ENCODE results near the gene PPP6R2.

Gene PPP6R2

DNA sequence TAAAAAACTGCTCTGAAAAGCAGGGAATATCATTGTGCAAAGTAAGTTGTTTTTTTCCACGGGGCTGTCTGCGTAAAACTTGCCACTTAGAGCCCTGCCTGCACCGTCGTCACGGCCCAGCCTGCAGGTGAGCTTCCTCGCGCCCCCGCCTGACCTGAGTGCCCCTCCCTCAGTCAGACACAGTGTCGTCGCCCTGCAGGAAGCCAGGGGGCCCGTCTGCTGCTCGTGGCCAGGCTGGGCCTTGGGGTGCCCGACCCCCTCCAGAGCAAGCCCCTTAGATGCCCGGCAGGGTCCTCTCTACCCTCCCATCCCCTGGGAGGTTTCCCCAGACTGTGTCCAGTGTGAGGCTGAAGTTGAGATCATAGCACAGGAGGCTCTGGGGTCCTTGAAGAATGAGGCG, 100.1 kb downstream of the PPP6R2 start:
- H3K36me3 Mint-ChIP-seq (ENCODE audit: low read depth) = peaks cover 14% of the 10 kb centered on the region
- no peaks in the 10 kb centered on the region for H3K27me3 Mint-ChIP-seq (ENCODE audit: low read depth)
- H3K4me1 Mint-ChIP-seq (ENCODE audit: low read depth) = peaks cover 2% of the 10 kb centered on the region

DNA sequence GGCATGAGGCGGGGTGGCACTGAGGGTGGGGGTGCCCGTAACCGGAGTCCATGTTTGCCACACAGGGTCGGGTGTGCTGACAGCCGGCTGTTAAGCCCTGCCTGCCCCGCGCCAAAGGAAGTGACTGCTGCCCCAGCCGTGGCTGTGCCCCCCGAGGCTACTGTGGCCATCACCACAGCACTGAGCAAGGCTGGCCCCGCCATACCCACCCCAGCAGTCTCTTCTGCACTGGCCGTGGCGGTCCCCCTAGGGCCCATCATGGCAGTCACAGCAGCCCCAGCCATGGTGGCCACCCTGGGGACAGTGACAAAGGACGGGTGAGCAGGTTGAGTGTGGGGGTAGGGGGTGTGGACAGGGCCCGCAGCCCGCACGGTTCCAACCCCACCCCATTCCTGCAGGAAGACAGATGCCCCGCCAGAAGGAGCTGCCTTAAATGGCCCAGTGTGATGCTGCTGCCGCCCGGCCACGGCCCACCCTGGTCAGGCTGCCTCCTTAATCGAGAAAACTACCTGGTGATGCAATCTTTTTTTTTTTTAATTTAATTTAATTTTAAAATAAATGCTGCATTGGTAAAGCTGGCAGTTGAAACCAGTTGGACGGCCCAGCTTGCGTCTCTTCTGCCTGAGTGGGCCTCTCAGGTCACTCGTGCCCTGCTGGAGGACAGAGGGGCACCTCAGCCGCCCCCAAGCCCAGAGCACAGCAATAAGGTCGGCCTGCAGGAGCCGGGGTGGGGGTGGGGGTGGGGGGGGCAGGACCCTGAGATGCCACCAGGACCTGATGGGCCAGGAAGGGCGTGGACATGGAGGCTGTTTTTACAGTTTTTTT, 100.9 kb downstream of the PPP6R2 start:
- H3K27me3 Mint-ChIP-seq (ENCODE audit: low read depth) = no peaks in the 10 kb centered on the region
- H3K27ac Mint-ChIP-seq = no peak overlapping the region
- no peak overlapping the region for H3K4me3 Mint-ChIP-seq
- H3K4me1 Mint-ChIP-seq (ENCODE audit: low read depth) = peaks cover 2% of the 10 kb centered on the region
- peaks cover 21% of the 10 kb centered on the region for H3K36me3 Mint-ChIP-seq (ENCODE audit: low read depth)
- no peaks in the 10 kb centered on the region for H3K9me3 Mint-ChIP-seq

More for the DNA sequence above, 100.1 kb downstream of the PPP6R2 start:
- no peak overlapping the region for H3K4me3 Mint-ChIP-seq
- H3K9me3 Mint-ChIP-seq = no peaks in the 10 kb centered on the region
- H3K27ac Mint-ChIP-seq = peak overlapping the region; percentile 36

DNA sequence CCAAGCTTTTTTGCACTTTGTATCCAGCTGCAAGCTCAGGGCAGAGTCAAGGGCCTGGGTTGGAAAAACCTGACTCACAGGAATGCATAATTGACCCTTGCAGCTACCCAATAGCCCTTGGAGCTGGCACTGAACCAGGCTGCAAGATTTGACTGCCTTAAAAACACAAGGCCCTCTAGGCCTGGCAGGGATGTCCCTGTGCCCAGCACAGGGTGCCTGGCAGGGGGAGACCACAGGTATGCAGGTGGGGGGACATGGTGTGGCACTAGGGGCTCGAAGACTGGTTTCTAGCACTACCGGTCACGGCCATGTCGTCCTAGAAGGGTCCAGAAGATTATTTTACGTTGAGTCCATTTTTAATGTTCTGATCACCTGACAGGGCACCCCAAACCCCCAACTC, 101.5 kb downstream of the PPP6R2 start:
- peaks cover 26% of the 10 kb centered on the region for H3K36me3 Mint-ChIP-seq (ENCODE audit: low read depth)
- H3K27me3 Mint-ChIP-seq (ENCODE audit: low read depth) = no peaks in the 10 kb centered on the region
- H3K4me3 Mint-ChIP-seq = no peak overlapping the region
- peaks cover 2% of the 10 kb centered on the region for H3K4me1 Mint-ChIP-seq (ENCODE audit: low read depth)
- H3K27ac Mint-ChIP-seq = no peak overlapping the region
- no peaks in the 10 kb centered on the region for H3K9me3 Mint-ChIP-seq

DNA sequence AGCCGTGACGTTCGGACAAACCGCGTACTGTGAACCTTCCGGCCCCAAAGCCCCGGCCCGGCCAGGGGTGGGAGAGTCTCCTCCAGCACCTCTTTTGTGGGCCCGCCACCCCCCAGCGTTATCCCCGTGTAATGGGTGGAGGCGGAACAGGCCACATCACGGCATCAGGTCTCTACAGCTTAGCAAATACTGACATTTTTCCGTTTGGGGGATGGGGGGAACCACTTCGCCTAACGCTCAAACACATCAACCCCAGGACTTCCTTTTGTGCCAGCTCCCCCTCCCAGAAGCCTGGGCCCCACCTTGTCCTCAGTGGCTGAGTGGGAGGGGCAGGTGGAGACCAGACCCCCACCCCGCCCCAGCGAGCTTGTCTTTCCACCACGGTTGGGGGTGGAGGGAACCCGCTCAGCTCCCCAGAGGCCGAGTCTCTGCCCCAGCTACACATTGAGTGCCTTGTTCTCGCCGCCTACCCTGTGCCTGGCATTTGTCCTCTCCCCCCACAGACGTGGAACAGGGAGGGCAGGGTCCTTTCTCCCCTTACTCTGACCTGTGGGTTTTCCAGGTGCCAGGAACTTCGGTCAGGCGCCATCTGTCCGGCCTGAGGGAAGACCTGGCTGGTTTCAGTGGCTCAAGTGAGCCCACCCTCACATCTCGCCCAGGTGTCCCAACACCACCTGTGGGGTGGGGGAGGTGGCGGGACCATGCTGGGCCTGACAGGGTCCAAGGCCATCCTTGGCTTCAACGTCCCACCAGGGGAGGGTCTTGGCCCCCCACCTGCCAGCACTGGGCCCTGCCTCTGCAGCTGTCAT, 102.1 kb downstream of the PPP6R2 start:
- no peaks in the 10 kb centered on the region for H3K9me3 Mint-ChIP-seq
- peaks cover 25% of the 10 kb centered on the region for H3K36me3 Mint-ChIP-seq (ENCODE audit: low read depth)
- peaks cover 2% of the 10 kb centered on the region for H3K4me1 Mint-ChIP-seq (ENCODE audit: low read depth)
- no peak overlapping the region for H3K27ac Mint-ChIP-seq
- H3K4me3 Mint-ChIP-seq = no peak overlapping the region
- no peaks in the 10 kb centered on the region for H3K27me3 Mint-ChIP-seq (ENCODE audit: low read depth)

DNA sequence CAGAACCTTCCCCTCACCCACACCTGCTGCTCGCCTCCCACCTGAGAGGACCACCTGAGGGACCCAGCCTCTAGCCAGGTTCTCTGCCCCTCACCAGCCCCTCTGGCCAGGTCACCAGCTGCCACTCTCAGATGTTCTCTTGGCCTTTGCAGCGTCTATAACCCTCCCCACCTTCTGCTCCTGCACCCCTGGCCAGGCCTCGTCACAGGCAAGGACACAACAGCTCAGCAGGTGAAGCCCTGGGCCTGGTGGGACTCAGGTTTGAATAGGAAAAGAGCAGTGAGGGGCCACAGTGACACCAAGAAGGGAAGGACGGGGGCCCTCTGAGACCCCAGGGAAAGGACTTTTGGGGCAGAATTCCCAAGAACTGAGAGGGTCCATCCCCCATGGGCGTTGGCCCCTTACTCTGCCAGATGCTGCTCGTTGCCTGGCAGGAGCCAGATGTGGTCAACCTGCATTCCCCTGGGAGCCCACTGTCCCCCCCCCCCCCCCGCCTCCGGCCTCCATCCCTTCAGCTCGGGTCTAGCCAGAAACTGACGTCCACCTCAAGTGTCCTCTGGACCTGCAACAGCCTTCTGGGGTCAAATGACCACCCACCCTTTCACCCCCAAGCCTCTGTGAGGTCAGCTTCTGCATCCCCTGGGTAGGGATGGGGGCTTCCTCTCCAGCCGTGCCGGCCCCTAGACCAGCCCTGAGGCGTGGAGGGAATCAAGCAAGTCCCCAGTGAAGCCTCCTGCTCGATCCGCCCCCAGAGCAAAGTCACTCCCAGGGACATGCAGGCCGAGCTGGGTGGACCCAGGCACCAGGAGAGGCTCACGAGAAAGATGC, 103.0 kb downstream of the PPP6R2 start:
- Mint-ChIP-seq H3K27ac (no peak overlapping the region), H3K4me1 (ENCODE audit: low read depth) (peaks cover 2% of the 10 kb centered on the region), H3K4me3 (no peak overlapping the region), H3K9me3 (no peaks in the 10 kb centered on the region), H3K27me3 (ENCODE audit: low read depth) (no peaks in the 10 kb centered on the region), H3K36me3 (ENCODE audit: low read depth) (peaks cover 25% of the 10 kb centered on the region)

DNA sequence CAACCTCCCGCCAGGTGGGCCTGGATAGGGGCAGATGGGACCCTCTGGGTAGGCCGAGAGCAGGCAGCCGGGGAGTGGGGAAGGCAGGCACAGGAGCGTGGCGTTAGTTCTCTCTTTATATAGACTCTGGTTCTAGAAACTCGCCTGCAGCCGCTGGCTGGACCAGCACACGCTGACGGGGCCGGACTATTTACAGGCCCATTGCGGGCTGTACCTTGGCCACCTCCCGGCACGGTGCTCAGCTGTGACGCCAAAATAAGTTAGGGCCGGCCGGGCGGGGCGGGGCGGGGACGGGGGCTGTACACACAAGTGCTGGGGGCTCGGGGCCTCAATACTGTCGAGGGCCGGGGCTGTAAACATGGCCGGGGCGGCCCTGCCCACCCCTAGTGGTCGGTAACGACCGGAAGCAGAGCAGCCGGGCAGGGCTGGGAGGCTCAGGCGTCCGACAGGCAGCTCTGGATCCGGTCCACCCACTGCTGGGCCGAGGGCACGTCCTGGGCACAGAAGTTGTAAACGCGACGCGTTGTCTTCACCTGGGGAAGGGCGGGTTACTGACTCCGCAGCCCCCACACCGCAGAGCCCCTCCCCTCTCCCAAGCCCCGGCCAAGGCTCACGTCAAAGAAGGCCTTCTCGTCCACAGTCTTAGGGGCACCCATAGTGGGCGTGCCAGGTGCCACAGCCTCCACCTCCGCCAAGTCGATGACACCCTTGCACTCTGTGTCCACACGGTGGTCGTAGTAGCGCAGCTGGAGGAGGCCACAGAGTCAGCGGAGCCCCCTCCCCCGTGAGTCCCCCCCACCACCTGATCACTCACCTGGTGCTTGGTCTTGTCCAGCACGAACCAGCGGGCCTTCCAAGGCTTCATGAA, 103.8 kb downstream of the PPP6R2 start:
- Mint-ChIP-seq H3K27ac (no peak overlapping the region), H3K27me3 (ENCODE audit: low read depth) (no peaks in the 10 kb centered on the region), H3K9me3 (no peaks in the 10 kb centered on the region), H3K4me3 (no peak overlapping the region), H3K4me1 (ENCODE audit: low read depth) (peaks cover 6% of the 10 kb centered on the region), H3K36me3 (ENCODE audit: low read depth) (peaks cover 30% of the 10 kb centered on the region)

DNA sequence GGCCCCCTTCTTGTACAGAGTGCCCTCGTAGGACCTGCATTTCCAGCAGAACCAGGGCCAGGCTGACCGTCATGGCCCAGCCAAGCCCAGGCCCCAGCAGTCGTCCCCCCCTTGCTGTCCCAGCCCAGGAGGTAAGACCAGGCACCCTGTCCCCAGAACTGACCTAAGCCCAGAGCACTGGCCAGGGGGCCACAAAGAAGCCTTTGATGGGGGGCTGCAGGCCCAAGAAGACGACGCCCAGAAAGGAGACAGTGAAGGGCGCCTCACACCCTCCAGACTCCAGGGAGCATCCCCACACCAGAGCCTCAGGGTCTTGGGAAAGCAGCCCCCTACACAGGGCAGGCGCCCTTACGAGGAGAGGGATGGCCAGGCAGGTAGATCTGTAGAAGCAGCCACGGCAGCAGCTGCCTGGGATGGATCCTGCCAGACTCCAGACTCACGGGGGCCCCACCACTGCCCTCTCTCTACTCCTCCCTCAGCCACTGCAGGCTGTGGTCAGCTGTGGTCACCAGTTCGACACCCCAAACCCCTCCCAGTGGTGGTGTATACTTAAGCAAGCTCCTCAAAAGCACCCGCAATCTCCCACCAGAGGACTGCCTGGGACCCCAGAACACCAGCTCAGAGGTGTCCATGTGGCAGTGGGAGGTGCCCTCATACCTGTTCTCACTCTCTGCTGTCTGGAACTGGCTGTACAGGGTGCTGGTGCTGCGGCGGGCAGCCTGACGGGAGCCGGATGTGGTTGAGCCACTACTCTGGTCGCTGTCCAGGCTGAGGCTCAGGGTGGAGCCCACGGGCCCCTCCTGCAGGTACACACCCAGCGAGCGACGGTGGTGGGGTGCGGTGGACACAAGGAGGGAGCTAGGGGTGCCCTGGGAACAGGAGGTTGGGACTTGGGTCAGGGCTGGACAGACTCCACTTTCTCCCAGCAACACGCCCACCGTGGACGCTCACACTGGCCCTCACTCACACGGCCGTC, 104.7 kb downstream of the PPP6R2 start:
- no peaks in the 10 kb centered on the region for H3K9me3 Mint-ChIP-seq
- no peaks in the 10 kb centered on the region for H3K27me3 Mint-ChIP-seq (ENCODE audit: low read depth)
- H3K4me3 Mint-ChIP-seq = no peak overlapping the region
- no peak overlapping the region for H3K27ac Mint-ChIP-seq
- peaks cover 8% of the 10 kb centered on the region for H3K4me1 Mint-ChIP-seq (ENCODE audit: low read depth)
- H3K36me3 Mint-ChIP-seq (ENCODE audit: low read depth) = peaks cover 32% of the 10 kb centered on the region

DNA sequence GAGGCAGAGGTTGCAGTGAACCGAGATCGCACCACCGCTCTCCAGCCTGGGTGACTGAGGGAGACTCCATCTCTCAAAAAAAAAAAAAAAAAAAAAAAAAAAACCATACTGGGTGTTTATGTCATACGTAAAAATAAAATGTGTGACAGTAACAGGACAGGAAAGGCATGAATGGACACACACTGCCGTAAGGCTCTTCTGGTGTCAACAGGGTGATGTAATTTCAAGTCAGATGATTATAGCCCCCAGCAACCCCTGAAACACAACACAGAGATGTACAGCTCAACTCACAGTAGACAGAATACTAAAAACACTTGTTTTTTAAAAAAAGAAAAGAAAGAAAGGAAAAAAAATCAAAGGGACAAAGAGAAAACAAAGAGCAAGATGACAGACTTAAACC, 109.5 kb downstream of the PPP6R2 start:
- Mint-ChIP-seq H3K36me3 (ENCODE audit: low read depth) (peaks cover 46% of the 10 kb centered on the region), H3K27ac (peak overlapping the region; percentile 23), H3K4me3 (no peak overlapping the region)

DNA sequence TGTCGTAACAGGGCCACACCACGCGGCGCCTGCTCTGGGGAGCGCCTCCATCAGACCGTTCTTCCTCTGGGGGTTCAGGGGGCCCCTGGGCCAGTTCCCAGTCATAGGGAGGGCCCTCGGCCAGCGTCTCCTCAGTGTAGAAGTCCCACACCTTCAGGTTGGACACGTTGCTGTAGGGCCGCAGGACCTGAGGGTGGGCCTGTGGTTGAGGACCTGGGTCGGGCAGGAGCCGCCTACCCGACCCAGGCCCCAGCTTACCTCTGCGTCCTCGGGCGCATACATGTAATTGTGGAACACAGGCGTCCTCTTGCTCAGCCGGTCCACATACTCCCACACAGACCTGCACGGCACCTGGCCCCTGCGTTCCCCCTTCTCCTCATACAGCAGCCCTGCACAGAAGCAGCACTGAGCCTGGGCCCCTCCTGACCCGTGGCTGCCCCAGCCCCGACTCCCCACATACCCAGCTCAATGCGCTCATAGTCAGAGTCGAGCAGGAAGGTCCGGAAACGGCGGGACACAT, 111.5 kb downstream of the PPP6R2 start:
- H3K27me3 Mint-ChIP-seq (ENCODE audit: low read depth) = no peaks in the 10 kb centered on the region
- H3K36me3 Mint-ChIP-seq (ENCODE audit: low read depth) = peaks cover 38% of the 10 kb centered on the region
- peaks cover 7% of the 10 kb centered on the region for H3K4me1 Mint-ChIP-seq (ENCODE audit: low read depth)
- no peak overlapping the region for H3K4me3 Mint-ChIP-seq
- no peak overlapping the region for H3K27ac Mint-ChIP-seq
- H3K9me3 Mint-ChIP-seq = no peaks in the 10 kb centered on the region

More for the DNA sequence above, 109.5 kb downstream of the PPP6R2 start:
- Mint-ChIP-seq H3K4me1 (ENCODE audit: low read depth) (peaks cover 7% of the 10 kb centered on the region), H3K9me3 (no peaks in the 10 kb centered on the region), H3K27me3 (ENCODE audit: low read depth) (no peaks in the 10 kb centered on the region)

DNA sequence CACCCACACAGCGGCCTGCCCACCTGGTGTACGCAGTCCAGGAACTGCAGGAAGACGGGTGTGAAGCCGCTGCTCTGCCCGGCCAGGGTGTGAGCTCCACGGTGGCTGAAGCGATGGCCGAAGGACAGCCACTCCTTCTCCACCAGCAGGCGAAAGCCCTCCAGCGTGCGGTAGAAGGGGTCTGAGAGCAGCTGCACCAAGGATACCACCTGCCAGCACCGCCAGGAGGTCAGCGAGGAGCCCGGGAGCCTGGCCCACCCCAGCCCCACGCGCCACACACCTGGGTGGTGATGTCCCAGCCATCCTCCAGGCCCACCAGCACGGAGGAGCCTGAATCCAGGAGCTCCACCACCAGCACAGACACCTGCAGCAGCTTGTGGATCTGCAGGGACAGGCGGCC, 112.1 kb downstream of the PPP6R2 start:
- H3K27me3 Mint-ChIP-seq (ENCODE audit: low read depth) = no peaks in the 10 kb centered on the region
- H3K9me3 Mint-ChIP-seq = no peaks in the 10 kb centered on the region
- H3K4me3 Mint-ChIP-seq = no peak overlapping the region
- H3K36me3 Mint-ChIP-seq (ENCODE audit: low read depth) = peaks cover 37% of the 10 kb centered on the region
- H3K4me1 Mint-ChIP-seq (ENCODE audit: low read depth) = peaks cover 7% of the 10 kb centered on the region
- H3K27ac Mint-ChIP-seq = no peak overlapping the region

DNA sequence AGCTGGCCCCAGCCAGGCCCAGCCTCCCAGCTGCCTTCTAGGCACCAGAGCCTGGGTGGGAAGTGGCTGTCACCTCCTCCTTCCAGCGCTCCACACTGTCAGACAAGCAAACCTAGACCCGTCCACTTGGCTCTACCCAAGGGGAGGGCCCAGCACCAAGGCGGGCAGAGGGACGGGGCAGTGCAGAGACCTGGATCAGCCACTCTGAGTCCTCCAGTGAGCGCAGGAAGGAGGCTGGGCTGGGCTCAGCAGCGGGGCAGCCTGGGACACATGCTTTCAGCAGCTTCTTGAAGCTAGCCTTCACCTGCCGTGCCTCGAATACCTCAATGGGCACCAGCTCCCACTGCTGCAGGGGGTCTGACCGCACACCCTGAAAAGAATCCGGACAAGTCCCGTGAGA, 112.9 kb downstream of the PPP6R2 start:
- no peak overlapping the region for H3K27ac Mint-ChIP-seq
- peaks cover 43% of the 10 kb centered on the region for H3K36me3 Mint-ChIP-seq (ENCODE audit: low read depth)
- no peak overlapping the region for H3K4me3 Mint-ChIP-seq
- H3K9me3 Mint-ChIP-seq = no peaks in the 10 kb centered on the region
- H3K4me1 Mint-ChIP-seq (ENCODE audit: low read depth) = peaks cover 7% of the 10 kb centered on the region
- H3K27me3 Mint-ChIP-seq (ENCODE audit: low read depth) = no peaks in the 10 kb centered on the region

DNA sequence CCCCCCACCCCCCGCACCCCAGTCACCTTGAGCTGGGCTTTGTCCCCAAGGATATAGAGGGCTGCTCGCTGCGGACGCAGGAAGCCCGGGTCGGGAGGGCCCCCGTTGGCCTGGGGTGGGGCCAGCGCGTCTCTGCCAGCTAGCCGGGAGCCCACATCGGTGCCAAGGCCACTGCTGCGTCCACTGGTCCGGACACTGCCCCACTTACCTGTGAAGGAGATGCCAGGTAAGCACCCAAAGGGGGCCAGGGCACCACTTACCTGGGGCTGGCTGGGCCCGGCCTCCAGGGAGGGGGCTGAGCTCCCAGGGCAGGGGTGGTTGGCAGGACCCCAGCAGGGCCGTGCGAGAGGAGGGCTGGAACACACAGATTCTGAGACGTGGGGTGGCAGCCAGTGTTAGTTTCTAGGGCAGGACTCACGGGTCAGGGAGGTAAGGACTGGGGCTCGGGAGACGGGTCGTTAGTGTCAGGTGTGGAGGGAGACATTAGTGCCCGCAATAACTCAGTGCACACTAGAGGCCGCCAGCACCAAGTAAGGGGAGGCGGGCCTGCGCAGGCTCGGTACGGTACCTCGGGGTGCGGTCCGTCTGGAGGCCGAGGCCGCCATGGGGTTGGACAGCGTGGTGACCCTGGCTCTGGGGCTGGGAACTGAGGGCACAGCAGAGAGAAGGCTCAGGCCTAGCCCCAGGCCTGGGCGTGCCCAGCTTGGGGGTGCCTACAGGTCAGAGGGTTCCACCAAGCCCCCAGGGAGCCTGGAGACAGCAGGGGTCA, 113.5 kb downstream of the PPP6R2 start:
- Mint-ChIP-seq H3K27ac (no peak overlapping the region), H3K27me3 (ENCODE audit: low read depth) (no peaks in the 10 kb centered on the region), H3K9me3 (no peaks in the 10 kb centered on the region), H3K36me3 (ENCODE audit: low read depth) (peaks cover 39% of the 10 kb centered on the region), H3K4me1 (ENCODE audit: low read depth) (peaks cover 3% of the 10 kb centered on the region), H3K4me3 (no peak overlapping the region)

Measured in T-helper 1 cell treated with Interleukin-12 subunit alpha and Interleukin-12 subunit beta and Interleukin-4 antibody, amounts not matched to agents 30 μg/mL and 1 μg/mL, for 36 hours (primary cell).